ENCODE results near the gene ATG4B. TPM values are rescaled to one million over a fixed set of nuclear protein-coding genes. Genes with fewer than 3 reads are reported as not detected.

The ATG4B gene
- total RNA-seq, 1 donor from 2014 or later: 120 TPM

DNA sequence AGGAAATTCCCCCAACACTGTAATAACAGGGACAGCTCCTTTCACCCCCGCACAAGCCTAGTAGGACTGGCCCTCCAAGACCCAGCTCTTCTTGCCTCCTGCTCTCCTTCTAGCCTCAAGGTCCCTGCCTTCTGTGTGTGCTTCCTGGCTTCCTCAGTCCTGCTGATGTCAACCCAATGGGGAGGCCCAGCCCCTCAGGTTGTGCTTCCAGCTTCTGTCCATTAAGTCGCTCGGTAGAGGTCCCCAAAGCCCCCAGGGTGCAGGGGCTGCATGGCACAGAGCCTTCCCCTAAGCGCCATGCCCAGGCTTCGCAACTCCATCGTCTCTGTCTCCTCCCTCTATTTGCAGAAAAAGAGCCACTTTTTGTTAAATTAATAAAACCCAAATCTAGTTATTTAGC is 39.9 kb upstream of the ATG4B start:
- Histone ChIP-seq H3K27me3 (ENCODE audit: control insufficient read depth, insufficient read depth, low read length) (no peaks in the 10 kb centered on the region), H3K4me3 (ENCODE audit: low read depth, low read length) (no peak overlapping the region), H3K36me3 (ENCODE audit: control insufficient read depth, insufficient read depth, low read length) (no peaks in the 10 kb centered on the region)
- DNase-seq (ENCODE audit: low read depth): no peak
- no peak for TF ChIP-seq CTCF (IDR thresholded peaks at IDR 0.05; ENCODE audit: insufficient read depth, low read length, poor library complexity, severe bottlenecking)

DNA sequence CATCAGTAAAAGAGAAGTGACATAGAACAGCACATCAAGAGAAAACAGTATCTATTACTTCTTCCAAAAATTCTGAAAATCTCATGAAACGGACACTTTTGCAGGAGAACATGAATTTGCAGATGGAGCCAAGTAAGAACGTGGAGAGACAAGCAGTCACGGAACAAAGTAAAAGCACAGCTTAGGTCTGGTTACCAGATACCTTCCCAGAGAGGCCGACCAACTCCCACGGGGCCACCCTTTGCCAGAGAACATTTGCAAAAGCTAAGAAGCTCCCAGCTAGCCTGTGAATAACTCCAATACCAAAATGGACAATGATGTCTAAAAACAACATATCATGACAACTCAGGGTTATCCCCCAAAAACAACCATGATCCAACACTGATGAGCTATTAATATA is 39.4 kb upstream of the ATG4B start:
- no peak for DNase-seq (ENCODE audit: low read depth)
- Histone ChIP-seq H3K36me3 (ENCODE audit: control insufficient read depth, insufficient read depth, low read length) (peaks cover 1% of the 10 kb centered on the region), H3K27me3 (ENCODE audit: control insufficient read depth, insufficient read depth, low read length) (no peaks in the 10 kb centered on the region), H3K4me3 (ENCODE audit: low read depth, low read length) (no peak overlapping the region)
- no peak for TF ChIP-seq CTCF (IDR thresholded peaks at IDR 0.05; ENCODE audit: insufficient read depth, low read length, poor library complexity, severe bottlenecking)

- peak; percentile 33 for TF ChIP-seq CTCF (IDR thresholded peaks at IDR 0.05; ENCODE audit: insufficient read depth, low read length, poor library complexity, severe bottlenecking)
- DNase-seq (ENCODE audit: low read depth): no peak
- H3K36me3 ChIP-seq (ENCODE audit: control insufficient read depth, insufficient read depth, low read length): peaks cover 1% of the 10 kb centered on the region
- no peak overlapping the region for H3K4me3 ChIP-seq (ENCODE audit: low read depth, low read length)
- no peaks in the 10 kb centered on the region for H3K27me3 ChIP-seq (ENCODE audit: control insufficient read depth, insufficient read depth, low read length)
Measured at GRCh38 chr2:241598487-241598886, 39.0 kb upstream of the ATG4B start.

DNA sequence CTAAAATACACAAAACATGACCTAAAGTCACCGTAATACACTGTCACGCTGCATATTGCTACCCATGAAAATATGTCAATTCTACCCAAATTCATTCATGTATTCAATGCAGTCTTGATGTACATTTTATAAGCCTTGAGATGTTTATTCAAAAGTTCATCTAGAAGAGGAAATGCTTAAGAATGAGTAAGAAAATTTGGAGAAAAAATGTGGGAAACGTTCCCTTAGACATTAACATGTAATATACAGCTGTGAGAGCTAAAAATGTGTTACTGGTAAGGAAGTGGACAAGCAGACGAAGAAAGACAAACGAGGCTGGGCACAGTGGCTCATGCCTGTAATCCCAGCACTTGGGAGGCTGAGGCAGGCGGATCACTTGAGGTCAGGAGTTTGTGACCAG is 37.9 kb upstream of the ATG4B start:
- Histone ChIP-seq H3K4me3 (ENCODE audit: low read depth, low read length) (no peak overlapping the region), H3K27me3 (ENCODE audit: control insufficient read depth, insufficient read depth, low read length) (no peaks in the 10 kb centered on the region), H3K36me3 (ENCODE audit: control insufficient read depth, insufficient read depth, low read length) (peaks cover 1% of the 10 kb centered on the region)
- TF ChIP-seq CTCF (IDR thresholded peaks at IDR 0.05; ENCODE audit: insufficient read depth, low read length, poor library complexity, severe bottlenecking): no peak
- DNase-seq (ENCODE audit: low read depth): no peak

DNA sequence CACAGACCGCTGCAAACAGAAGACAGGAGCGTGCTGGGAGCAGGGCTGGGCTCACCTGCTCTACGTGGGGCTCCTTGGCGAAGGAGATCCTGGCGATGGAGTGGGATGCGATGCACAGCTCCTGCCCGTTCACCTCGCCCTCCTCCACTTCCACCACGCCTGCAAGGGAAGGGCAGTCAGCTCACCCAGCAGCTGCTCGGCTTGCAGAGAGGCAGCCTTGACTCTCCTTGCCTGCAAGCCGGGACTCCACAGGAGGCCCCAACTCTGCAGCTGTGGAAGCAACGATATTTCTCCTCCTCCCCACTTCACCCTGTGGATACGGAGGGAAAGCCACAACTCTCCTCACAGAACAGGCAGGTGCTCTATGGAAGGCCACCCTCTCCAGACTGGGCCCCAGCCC is 35.7 kb upstream of the ATG4B start:
- TF ChIP-seq CTCF (IDR thresholded peaks at IDR 0.05; ENCODE audit: insufficient read depth, low read length, poor library complexity, severe bottlenecking): no peak
- DNase-seq (ENCODE audit: low read depth): no peak
- peaks cover 1% of the 10 kb centered on the region for H3K36me3 ChIP-seq (ENCODE audit: control insufficient read depth, insufficient read depth, low read length)

GRCh38 chr2:241602720-241603119 is 34.8 kb upstream of the ATG4B start:
- TF ChIP-seq CTCF (IDR thresholded peaks at IDR 0.05; ENCODE audit: insufficient read depth, low read length, poor library complexity, severe bottlenecking): no peak
- peaks cover 1% of the 10 kb centered on the region for H3K36me3 ChIP-seq (ENCODE audit: control insufficient read depth, insufficient read depth, low read length)
- no peak overlapping the region for H3K4me3 ChIP-seq (ENCODE audit: low read depth, low read length)
- no peaks in the 10 kb centered on the region for H3K27me3 ChIP-seq (ENCODE audit: control insufficient read depth, insufficient read depth, low read length)
- no peak for DNase-seq (ENCODE audit: low read depth)

More for the DNA sequence above, 35.7 kb upstream of the ATG4B start:
- Histone ChIP-seq H3K27me3 (ENCODE audit: control insufficient read depth, insufficient read depth, low read length) (no peaks in the 10 kb centered on the region), H3K4me3 (ENCODE audit: low read depth, low read length) (no peak overlapping the region)
